Suppressor macrophage treated with lipopolysaccharide for 4 hours (primary cell): Measurements from ENCODE around the gene AIF1L.
A peak's percentile ranks its signal among the peaks of the same experiment; 100 is the strongest.
"Not testable (repeated sequence)": the region's sequence is repeated elsewhere in the genome, so short reads cannot be mapped to it uniquely, and the experiment has no call there.

Experiments used
- DNase-seq: peaks from one replicate; pipeline ENCODE4 v3.0.0-alpha.2; 2020

Gene AIF1L

DNA sequence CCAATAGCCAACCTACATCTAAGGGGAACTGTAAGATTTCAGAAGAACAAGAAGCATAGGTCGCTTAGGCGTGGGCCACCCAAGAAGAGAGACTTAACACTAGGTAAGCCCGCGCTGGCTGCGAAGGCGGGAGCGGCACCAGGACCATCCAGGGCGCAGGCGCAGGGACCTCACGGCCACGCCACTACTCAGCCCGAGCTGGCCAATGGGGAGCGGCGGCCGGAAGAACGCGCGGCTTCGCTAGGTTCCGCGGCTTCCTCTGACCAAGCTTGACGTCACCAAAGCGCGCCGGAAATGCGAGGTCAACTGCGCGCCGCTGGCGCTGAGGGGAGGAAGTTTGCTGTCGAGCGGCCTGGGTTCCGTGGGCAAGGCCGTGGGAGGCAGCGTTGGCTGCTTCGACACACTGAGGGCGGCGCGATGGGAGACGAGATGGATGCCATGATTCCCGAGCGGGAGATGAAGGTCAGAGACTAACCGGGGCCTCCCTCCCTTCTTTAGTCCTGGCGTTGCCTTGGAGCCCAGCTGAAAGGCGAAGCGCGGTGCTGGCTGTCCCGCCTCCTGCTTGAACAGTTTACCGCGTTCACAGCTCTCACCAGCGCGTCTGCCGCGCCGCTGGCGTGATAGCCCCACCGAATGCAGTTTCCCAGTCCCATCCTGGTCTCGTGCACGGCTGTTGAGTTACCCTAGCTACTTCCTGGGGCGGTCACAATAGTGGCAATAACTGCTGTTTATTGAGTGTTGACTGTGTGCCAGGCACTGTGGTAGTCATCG, 29.1 kb downstream of the AIF1L start, which contains the start of gene NUP214:
Gene NUP214 (plus strand): TSS at position 299 of the 771 bp plus-strand sequence. CDS start 119 bp downstream, at position 418.
- peak; percentile 99 for DNase-seq

DNA sequence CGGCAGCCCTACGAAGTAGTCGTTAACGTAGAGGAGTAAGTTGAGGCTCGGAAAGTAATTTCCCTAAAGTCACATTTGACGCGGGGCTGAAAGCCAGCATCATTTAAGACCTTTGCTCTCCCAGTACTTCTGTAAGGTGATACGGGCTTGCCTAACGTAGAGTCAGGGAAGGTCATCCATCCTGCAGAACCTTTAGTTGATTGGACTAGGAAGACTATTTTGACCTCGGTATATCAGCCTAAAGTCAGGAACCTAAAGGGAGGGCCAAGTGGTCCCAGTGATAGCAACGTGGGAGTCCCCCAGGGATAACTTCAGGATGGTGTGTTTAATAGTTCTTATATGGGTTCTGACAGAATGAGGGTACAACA, 29.7 kb downstream of the AIF1L start:
- DNase-seq, result no peak

DNA sequence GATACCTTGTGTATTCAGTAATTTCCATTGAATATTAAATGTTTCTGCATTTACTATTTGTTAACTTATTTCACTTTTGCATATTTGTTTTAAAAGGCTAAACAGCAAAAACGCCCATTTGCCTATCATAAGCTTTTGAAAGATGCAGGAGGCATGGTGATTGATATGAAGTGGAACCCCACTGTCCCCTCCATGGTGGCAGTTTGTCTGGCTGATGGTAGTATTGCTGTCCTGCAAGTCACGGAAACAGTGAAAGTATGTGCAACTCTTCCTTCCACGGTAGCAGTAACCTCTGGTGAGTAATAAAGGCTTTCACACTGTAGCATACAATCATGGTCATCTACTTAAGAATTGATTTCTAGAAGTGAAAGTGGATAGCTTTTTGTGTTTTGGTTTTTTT, 32.9 kb downstream of the AIF1L start:
- DNase-seq, result no peak

DNA sequence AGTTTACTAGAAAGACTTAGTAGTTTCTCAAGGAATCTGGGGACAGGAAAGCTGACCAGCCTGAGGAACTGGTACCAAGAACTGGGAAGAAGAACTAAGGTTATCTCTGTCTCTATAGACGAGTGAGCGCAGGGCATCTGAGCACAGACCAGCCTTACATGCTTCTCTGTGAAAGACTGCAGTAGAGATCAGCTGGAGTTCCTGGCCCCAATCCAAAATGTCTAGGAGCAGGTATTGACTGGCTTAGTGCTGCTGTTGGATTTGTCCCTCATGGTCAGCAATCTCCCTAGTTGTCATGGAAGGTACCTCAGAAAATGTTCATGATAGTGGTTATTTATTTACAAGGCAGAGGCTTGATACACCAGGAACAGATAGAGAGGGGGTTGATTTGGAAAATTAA, 42.3 kb downstream of the AIF1L start:
- no peak for DNase-seq

DNA sequence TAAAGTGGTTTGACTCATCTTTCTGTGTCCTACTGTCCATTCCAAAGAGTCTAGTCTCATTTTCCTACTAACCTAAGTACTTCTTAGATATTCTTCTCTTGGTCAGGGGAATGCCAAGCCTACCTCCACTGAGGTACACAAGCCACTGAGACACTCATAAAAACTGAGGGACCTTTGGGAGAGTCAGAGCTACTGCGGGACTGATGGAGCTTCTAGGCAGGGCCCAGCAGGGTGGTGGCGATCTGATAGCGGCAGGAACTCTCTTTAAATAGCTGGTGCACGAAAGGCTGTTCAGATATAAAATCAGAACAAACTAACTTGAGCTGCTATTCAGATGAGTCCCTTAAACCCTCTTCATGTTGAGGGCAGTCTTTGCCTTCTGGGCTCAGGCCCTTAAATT, 43.8 kb downstream of the AIF1L start:
- DNase-seq, result no peak

DNA sequence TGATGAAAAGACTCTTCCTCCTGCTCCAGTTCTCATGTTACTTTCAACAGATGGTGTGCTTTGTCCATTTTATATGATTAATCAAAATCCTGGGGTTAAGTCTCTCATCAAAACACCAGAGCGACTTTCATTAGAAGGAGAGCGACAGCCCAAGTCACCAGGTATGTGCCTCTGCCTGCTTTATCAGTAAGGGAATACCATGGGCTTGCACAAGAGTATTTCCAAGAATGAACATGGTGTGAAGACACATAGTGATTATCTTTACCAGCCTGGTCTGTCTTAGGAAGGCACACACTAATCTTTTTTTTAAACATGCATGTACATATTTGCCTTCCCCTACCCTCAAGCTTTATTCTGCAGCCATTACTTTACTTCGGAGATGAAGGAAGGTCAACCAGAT, 44.2 kb downstream of the AIF1L start:
- no peak for DNase-seq

DNA sequence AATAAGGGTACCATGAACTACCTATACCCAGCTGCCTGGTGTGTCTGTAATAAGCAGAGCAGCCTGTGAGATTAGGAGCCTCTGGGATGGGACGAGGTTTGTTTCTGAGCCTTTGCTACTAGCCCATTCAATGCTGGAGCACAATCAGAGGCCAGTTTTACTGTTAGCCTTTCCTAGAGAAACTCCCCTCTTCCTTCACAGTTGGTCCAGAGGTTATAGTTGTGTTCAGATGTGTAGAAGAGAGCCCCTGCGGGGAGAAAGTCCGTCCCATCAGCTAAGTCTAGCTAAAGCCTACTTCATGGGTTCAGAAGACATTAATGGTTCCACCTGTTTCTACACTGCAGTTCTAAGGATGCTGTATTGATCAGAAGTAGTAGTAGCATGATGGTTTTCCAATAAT, 45.8 kb downstream of the AIF1L start:
- DNase-seq, result no peak

DNA sequence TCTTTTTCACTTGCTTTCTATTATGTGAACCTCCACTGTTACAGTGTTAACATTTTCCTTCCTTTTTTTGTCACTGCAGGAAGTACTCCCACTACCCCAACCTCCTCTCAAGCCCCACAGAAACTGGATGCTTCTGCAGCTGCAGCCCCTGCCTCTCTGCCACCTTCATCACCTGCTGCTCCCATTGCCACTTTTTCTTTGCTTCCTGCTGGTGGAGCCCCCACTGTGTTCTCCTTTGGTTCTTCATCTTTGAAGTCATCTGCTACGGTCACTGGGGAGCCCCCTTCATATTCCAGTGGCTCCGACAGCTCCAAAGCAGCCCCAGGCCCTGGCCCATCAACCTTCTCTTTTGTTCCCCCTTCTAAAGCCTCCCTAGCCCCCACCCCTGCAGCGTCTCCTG, 47.9 kb downstream of the AIF1L start:
- DNase-seq, result no peak

DNA sequence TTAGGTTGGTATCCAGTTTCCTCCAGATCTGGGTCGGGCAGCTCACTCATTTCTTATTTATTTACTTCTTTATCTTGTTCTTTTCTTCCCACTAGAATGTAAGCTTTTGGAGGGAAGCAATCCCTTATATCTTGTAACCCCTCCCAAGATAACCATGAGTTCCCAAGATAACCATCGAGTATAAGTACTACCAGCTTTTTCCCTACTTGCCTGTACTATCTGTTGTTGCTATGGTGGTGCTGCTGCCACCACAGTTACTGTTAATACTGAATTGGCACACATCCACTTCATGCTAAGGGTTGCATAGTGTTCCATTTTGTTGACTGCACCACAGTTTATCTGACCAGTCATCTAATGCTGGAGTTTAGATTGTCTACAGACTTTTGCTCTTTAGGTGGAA, 48.9 kb downstream of the AIF1L start:
- DNase-seq, result no peak

DNA sequence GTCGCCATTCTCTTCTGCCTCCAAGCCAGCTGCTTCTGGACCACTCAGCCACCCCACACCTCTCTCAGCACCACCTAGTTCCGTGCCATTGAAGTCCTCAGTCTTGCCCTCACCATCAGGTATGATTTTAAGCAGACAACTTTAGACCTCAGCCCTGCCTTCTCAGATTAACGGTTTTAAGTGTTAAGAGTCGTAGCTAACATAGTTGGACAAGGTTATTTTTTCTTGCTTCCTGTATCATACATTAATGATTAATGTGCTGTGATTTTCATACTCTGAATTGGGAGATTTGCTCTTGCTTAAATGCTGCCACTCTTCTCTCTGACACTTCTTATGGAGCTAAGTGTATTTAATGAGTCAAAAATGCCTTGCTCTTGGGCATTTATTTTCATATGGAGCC, 49.9 kb downstream of the AIF1L start:
- DNase-seq, result no peak

DNA sequence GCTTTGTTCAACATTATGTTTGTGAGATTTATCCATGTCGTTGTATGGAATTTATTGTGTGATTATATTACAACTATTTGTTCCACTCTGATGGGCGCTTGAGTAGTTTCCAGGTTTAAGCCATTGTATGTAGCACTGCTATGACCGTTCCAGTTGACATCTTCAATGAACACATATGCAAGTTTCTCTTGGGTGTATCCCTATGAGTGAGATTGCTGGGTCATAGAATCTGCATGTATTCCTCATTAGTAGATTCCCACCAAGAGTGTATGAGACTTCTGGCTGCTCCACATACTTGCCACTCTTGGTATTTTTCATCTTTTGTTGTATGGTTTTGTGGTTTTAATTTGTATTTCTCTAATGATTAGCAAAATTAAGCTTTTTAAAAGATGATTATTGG, 51.9 kb downstream of the AIF1L start:
- no peak for DNase-seq

DNA sequence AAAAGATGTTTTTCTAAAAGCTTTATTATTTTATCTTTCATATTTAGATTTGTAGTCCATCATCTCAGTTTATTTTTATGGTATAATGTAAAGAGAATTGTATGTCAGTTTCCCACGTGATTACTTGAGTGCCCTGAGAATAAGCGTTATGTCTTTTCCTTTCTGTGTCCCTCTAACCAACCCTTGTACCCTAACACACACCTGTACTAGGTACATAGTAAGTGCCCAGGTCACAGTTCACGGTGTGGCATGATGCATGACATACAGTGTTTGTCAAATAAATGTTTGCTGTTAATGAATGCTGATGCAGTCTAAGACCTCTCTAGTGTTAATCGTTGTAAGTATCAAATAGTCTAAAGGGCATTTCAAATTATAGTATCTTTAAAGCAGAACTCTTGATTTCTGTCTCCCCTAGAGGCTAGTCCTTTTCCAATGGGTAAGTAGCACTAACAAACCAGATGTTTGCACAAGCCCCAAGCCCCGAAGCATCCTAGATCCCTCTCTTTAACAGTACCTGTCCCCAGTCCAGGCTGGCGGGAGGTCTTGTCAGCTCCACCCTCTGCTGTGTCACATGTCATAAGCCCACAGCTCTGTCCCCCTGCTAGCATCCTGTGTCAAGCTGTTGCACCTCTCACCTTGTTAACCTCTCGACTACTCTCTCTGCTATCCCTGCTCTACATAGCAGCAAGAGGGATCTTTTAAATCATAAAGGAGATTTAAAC, 52.8 kb downstream of the AIF1L start:
- DNase-seq, result no peak

DNA sequence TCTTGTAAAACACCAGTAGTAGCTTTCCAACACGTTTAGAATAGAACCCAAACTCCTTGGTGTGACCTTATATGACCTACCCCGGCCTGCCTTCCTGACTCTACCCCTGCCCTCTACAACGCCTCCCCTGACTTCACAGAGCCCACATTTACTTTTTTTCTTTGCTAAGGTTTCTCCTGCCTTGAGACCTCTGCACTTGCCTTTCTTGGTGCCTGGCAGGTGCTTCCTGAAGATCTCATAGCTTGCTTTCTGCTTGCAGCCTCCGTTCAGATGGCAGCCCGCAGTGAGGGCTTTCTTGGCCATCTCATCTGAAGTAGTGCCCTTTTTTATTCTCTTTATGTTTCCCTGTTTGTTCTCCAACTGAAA, 53.3 kb downstream of the AIF1L start:
- no peak for DNase-seq

DNA sequence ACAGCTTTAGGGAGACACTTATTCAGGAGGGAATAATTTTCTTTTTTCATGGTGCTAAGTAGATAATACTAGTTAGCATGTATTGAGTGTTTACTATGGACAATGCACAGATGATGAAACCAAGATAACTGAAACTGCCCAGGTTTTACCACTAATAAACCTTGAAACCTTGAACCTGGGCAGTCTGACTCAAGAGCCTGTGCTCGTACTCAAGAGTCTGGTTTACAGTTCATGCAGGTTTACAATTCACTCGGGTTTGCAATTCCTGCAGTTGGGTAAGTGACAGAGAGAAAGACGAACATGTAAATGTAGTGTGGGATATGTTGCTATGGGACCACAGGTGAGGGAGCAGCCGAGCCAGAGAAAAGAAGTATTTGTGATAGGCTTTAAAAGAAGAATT, 57.3 kb downstream of the AIF1L start:
- no peak for DNase-seq

DNA sequence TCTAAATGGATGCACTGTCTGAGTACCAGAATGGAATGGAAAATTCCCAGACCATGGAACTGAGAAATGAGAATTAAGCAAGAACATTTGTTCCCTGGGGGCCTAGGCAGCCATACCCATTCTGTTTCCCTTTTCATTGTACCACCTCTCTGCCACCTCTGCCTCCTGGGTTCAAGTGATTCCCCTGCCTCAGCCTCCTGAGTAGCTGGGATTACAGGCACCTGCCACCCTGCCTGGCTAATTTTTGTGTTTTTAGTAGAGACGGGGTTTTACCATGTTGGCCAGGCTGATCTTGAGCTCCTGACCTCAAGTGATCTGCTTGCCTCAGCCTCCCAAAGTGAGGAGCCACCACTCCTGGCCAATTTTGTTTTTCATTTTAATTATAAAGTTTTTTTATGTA, 62.3 kb downstream of the AIF1L start:
- not testable (repeated sequence) for DNase-seq

DNA sequence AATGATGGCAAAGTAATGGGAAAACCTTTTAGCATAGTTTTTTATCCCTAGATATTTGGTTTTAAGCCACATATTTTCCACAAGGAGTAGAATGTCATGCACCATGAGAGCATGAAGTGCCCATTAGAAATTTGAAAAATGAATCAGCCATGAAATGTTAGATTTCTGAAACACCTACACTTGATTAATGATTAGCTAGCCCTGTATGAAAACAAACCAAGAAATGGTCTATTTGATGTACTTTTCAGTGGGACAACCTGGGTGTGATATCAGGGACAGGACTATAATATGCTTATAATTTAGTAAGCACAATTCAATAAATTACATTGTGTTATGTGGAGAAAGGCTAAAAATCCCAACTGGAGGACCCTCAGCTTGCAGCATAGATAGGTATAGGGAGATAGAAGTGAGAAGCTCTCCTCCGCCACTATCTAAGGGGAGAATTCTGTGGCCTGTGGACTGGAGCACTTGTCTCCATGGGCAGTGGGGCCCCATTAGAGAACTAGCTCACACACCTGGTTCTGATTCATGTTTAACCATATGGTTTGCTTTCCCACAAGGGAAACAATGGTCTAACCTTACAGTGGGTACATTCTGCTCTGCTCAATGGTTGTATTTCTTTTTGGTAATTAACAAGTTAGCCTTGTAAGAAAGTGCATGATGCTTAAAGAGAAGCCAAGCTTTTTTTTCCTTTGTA, 64.2 kb downstream of the AIF1L start:
- no peak for DNase-seq

DNA sequence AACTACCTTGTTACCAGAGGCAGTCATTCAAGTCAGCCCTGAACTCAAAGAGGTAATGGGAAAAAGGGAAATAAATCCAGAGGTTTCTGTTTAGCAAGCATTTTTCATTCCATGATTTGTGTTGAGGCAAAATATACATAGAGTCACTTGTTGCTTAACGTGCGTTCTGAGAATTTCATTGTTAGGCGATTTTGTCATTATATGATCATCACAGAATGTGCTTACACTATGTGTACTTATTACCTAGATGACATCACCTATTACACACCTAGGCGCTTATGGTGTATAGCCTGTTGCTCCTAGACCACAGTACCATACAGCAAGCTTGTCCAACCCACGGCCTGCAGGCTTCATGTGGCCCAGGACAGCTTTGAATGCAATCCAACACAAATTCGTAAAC, 65.3 kb downstream of the AIF1L start:
- no peak for DNase-seq

DNA sequence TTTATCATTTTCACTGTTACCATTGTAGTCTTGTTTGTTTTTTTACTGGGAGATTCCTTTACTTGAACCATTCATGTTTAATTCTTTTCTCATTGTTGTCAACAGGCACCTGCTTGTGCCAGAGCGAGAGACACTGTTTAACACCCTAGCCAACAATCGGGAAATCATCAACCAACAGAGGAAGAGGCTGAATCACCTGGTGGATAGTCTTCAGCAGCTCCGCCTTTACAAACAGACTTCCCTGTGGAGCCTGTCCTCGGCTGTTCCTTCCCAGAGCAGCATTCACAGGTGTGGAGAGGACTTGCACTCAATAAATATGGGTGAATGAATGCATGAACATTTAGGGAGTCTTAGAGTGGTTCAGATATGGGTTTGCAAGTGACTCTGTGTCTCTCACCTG, 66.6 kb downstream of the AIF1L start:
- no peak for DNase-seq

DNA sequence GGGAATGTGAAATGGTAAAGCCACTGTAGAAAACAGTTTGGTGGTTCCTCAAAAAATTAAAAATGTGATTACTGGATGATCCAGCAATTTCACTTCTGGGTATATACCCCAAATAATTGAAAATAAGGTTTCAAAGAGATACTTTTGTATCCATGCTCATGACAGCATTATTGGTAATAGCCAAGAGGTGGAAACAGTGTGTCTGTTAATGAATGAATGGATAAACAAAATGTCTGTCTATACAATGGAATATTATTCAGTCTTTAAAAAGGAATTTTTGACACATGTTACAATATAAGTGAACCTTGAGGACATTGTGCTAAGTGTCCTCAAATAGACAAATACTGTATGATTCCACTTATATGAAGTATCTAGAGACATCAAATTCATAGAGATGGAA, 69.2 kb downstream of the AIF1L start:
- DNase-seq, result no peak

DNA sequence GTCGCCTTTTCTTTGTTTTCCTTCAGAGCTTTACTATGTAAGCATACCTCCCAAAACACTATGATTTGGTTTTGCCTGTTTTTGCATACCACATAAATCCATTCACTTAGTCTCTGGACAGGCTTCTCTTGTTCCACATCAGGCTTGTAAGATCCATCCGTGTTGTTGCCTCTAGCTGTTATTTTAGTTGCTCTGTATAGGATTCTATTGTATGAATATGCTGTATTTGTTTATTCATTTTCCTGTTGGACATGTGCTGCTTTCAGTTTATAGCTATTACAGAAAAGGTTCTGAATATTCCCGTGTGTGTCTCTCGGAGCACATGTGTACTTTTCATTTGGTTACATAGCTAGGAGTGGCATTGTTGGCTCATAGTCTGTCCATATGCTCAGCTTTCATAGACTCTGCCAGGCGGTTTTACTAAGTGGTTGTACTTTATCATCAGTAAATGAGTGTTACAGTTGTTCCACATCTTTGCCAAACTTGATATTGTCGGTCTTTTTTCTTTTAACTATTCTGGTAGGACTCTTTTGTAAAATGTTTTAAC, 70.9 kb downstream of the AIF1L start:
- DNase-seq, result no peak

DNA sequence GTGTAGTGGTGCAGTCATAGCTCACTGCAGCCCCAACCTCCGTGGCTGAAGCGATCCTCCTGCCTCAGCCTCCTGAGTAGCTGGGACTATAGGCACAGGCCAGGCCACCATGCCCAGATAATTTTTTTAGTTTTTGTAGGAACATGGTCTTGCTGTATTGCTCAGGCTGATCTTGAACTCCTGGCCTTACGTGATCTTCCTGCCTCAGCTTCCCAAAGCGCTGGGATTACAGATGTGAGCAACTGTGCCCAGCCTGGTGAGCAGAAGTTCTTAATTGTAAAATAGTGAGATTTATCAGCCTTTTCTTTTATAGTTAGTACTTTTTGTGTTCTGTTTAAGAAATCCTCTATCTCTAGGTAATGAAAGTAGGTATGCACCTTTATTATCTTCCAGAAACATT, 71.6 kb downstream of the AIF1L start:
- DNase-seq, result no peak

DNA sequence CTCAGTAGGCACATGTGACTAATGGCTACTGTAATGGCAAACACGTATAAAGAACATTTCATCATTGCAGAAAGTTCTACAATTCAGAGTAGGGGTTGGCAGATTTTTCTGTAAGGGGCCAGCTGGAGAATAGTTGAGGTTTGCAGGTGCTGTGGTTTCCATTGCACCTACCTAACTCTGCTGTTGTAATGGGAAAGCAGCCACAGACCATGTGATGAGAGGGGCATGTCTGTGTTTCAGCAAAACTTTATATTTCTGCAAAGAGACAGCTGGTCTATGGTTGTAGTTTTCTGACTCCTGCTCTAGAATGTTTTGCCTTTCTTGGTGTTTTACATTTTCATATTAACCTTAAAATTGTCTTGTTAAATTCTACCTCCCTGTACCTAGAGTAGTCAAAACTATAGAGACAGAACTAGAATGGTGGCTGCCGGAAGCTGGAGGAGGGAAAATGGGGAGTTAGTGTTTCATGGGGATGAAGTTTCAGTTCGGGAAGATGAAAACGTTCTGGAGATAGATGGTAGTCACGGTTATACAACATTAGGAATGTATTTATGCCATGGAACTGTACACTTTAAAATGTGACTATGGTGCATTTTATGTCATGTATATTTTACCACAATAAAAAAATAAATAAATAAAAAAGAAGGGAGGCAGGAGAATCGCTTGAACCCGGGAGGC, 73.4 kb downstream of the AIF1L start:
- no peak for DNase-seq
